GM12865 (cell line): Measurements from ENCODE around the gene ZC3H10.

Source experiments
- DNase-seq: peaks from one replicate; pipeline ENCODE4 v3.0.0; 2010; ENCODE audit warnings: low read depth
- H3K4me3 ChIP-seq: 2 replicates; pipeline ENCODE4 v1.5.1; 2011; ENCODE audit warnings: mild to moderate bottlenecking, low read depth, low read length, control low read depth
- CTCF ChIP-seq: IDR thresholded peaks from 2 replicates; pipeline ENCODE4 v1.5.1; 2011; ENCODE audit warnings: low read length, control low read depth, low read depth, inconsistent platforms; ENCODE audit not compliant: insufficient read depth; ENCODE audit errors: missing control alignments

The ZC3H10 gene

GRCh38 chr12:56102683-56103065 lies 15.4 kb upstream of the ZC3H10 start:
- H3K4me3 ChIP-seq, result no peak overlapping the region
- no peak for DNase-seq
- TF ChIP-seq CTCF, result no peak

GRCh38 chr12:56103066-56103711 lies 14.9 kb upstream of the ZC3H10 start:
- H3K4me3 ChIP-seq, result peak overlapping the region; percentile 74
- no peak for TF ChIP-seq CTCF
- DNase-seq, result no peak

- no peak for TF ChIP-seq CTCF
- H3K4me3 ChIP-seq, result peak overlapping the region; percentile 74
- DNase-seq, result no peak
Measured at GRCh38 chr12:56103823-56104108, 14.3 kb upstream of the ZC3H10 start.

- DNase-seq, result peak; percentile 99
- H3K4me3 ChIP-seq, result peak within 1 kb of the TSS; percentile 74
- no peak for TF ChIP-seq CTCF
Measured at GRCh38 chr12:56104109-56104814, 13.8 kb upstream of the ZC3H10 start, which contains the start of gene PA2G4. TSS of gene PA2G4 (plus strand) at chr12:56104559. CDS start at chr12:56104738, 179 bp downstream.

GRCh38 chr12:56104815-56105608 lies 13.1 kb upstream of the ZC3H10 start:
- peak; percentile 46 for DNase-seq
- peak overlapping the region; percentile 74 for H3K4me3 ChIP-seq
- TF ChIP-seq CTCF, result no peak

- no peak for TF ChIP-seq CTCF
- peak overlapping the region; percentile 74 for H3K4me3 ChIP-seq
- DNase-seq, result no peak
Measured at GRCh38 chr12:56105609-56105902, 12.5 kb upstream of the ZC3H10 start.

GRCh38 chr12:56107242-56107641 lies 10.8 kb upstream of the ZC3H10 start:
- no peak overlapping the region for H3K4me3 ChIP-seq
- no peak for TF ChIP-seq CTCF
- no peak for DNase-seq
